Duodenal mucosa (tissue), 2 donors: ENCODE measurements around the gene ZNF710.

ENCODE experiments used
- H3K27ac ChIP-seq: one replicate; pipeline ENCODE4 v1.7.0; 2013; ENCODE audit warnings: low read depth, low read length
- H3K27me3 ChIP-seq, 2 donors: one replicate each; pipeline ENCODE4 v1.7.0; 2013; ENCODE audit warnings: low read length in 2 of 2, control low read depth in 1 of 2; ENCODE audit not compliant: insufficient read depth in 2 of 2, control insufficient read depth in 1 of 2
- H3K36me3 ChIP-seq, 2 donors: one replicate each; pipeline ENCODE4 v1.7.0; 2013; ENCODE audit warnings: low read length in 2 of 2, control low read depth in 1 of 2; ENCODE audit not compliant: insufficient read depth in 2 of 2, control insufficient read depth in 1 of 2
- H3K4me1 ChIP-seq, 2 donors: one replicate each; pipeline ENCODE4 v1.7.0; 2013; ENCODE audit warnings: low read length in 2 of 2, control low read depth in 1 of 2; ENCODE audit not compliant: insufficient read depth in 2 of 2, control insufficient read depth in 1 of 2
- H3K4me3 ChIP-seq, 2 donors: one replicate each; pipeline ENCODE4 v1.7.0; 2013; ENCODE audit warnings: low read length in 2 of 2, low read depth in 1 of 2
- H3K9ac ChIP-seq, 2 donors: one replicate each; pipeline ENCODE4 v1.7.0; 2013; ENCODE audit warnings: low read length in 2 of 2, low read depth in 1 of 2
- H3K9me3 ChIP-seq, 2 donors: one replicate each; pipeline ENCODE4 v1.7.0; 2013; ENCODE audit warnings: low read length in 2 of 2, control low read depth in 1 of 2; ENCODE audit not compliant: control insufficient read depth in 1 of 2

Gene ZNF710

GRCh38 chr15:90055182-90055581 is 54.1 kb downstream of the ZNF710 start:
- Histone ChIP-seq H3K4me1 (peaks cover 30 to 34% of the 10 kb centered on the region in 2 donors), H3K36me3 (no peaks in the 10 kb centered on the region), H3K9ac (no peak overlapping the region), H3K27me3 (no peaks in the 10 kb centered on the region), H3K4me3 (no peak overlapping the region), H3K9me3 (no peaks in the 10 kb centered on the region), H3K27ac (no peak overlapping the region)

- peaks cover 38 to 39% of the 10 kb centered on the region in 2 donors for H3K4me1 ChIP-seq
- H3K36me3 ChIP-seq, result no peaks in the 10 kb centered on the region
- no peaks in the 10 kb centered on the region for H3K27me3 ChIP-seq
- no peaks in the 10 kb centered on the region for H3K9me3 ChIP-seq
- H3K4me3 ChIP-seq, result no peak overlapping the region
- H3K9ac ChIP-seq, result no peak overlapping the region
- no peak overlapping the region for H3K27ac ChIP-seq
Observed at GRCh38 chr15:90056529-90056928, 55.4 kb downstream of the ZNF710 start.

- H3K36me3 ChIP-seq, result no peaks in the 10 kb centered on the region
- no peaks in the 10 kb centered on the region for H3K9me3 ChIP-seq
- H3K27ac ChIP-seq, result no peak overlapping the region
- peaks cover 52 to 57% of the 10 kb centered on the region in 2 donors for H3K4me1 ChIP-seq
- H3K9ac ChIP-seq, result no peak overlapping the region
- no peaks in the 10 kb centered on the region for H3K27me3 ChIP-seq
- H3K4me3 ChIP-seq, result no peak overlapping the region
Observed at GRCh38 chr15:90058308-90058707, 57.2 kb downstream of the ZNF710 start.

DNA sequence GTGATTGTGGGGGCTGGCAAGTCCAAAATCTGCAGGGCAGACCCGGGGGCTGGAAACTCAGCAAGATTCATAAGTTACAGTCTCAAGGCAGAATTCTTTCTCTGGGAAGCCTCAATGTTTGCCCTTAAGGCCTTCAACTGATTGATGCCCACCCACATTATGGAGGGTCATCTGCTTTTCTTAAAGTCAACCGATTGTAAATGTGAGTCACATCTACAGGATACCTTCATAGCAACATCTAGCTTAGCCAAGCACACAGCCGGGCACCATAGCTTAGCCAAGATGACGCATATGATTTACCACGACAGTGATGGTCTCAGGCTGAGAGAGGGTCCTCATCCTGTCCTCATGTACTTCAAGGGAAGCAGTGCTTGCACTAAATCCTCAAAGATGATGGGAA is 57.7 kb downstream of the ZNF710 start:
- Histone ChIP-seq H3K27ac (peak overlapping the region; percentile 62), H3K36me3 (no peaks in the 10 kb centered on the region), H3K9me3 (no peaks in the 10 kb centered on the region), H3K4me3 (peak overlapping the region in 1 of 2 donors; percentile 6), H3K9ac (peak overlapping the region; percentile 23 to 49), H3K4me1 (peaks cover 57 to 62% of the 10 kb centered on the region in 2 donors), H3K27me3 (no peaks in the 10 kb centered on the region)

GRCh38 chr15:90059208-90059985 is 58.3 kb downstream of the ZNF710 start:
- Histone ChIP-seq H3K9ac (peak overlapping the region; percentile 23 to 49), H3K27me3 (no peaks in the 10 kb centered on the region), H3K4me1 (peaks cover 53 to 64% of the 10 kb centered on the region in 2 donors), H3K36me3 (no peaks in the 10 kb centered on the region), H3K27ac (peak overlapping the region; percentile 62), H3K4me3 (peak overlapping the region in 1 of 2 donors; percentile 6), H3K9me3 (no peaks in the 10 kb centered on the region)

DNA sequence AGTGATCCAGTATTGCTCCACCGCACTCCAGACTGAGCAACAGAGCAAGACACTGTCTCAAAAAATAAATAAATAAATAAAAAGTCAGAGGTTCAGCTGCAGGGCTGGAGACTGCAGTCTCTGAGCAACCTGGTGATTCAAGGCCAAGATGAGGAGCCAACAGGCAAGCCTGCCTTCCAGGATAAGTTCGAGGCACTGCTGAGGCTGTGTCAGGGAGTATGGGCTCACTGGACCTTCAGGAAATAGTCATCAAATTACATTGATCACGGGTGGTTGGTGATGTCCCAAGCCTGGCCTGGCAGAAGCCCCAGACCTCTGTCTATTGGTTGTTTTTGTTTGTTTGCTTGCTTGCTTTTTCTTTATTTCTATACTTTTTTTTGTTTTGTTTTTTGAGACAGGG is 59.7 kb downstream of the ZNF710 start:
- no peaks in the 10 kb centered on the region for H3K36me3 ChIP-seq
- H3K27me3 ChIP-seq, result no peaks in the 10 kb centered on the region
- H3K9me3 ChIP-seq, result no peaks in the 10 kb centered on the region
- H3K4me3 ChIP-seq, result no peak overlapping the region
- peaks cover 53 to 58% of the 10 kb centered on the region in 2 donors for H3K4me1 ChIP-seq
- H3K9ac ChIP-seq, result peak overlapping the region in 1 of 2 donors; percentile 12
- no peak overlapping the region for H3K27ac ChIP-seq

- H3K36me3 ChIP-seq, result no peaks in the 10 kb centered on the region
- H3K4me3 ChIP-seq, result peak overlapping the region; percentile 23 to 28
- no peaks in the 10 kb centered on the region for H3K27me3 ChIP-seq
- H3K9ac ChIP-seq, result peak overlapping the region; percentile 32 to 63
- no peaks in the 10 kb centered on the region for H3K9me3 ChIP-seq
- H3K27ac ChIP-seq, result peak overlapping the region; percentile 58
- peaks cover 53 to 58% of the 10 kb centered on the region in 2 donors for H3K4me1 ChIP-seq
Observed at GRCh38 chr15:90062023-90062442, 60.9 kb downstream of the ZNF710 start.

DNA sequence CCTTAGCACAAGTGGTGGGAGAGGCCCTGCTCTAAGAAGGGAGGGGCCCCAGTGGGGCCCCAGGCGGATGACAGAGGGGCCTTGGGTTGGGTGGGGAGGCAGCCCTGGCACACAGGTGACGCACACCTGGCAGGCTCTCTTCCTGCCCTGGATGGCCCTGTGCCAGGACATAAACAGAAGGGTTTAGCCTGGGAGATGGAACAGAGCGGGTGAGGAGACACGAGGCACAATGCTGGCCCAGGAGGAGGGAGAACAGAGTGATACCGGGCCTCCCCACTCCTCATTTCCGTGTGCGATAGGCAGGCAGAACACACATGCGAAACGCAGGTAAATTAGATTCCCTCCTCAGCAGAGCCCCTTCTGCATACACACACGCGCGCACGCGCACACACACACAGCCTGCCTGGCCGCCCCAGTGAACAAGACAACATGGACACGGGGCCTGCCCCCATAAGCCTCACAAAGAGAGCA is 61.4 kb downstream of the ZNF710 start:
- no peak overlapping the region for H3K4me3 ChIP-seq
- H3K9ac ChIP-seq, result peak overlapping the region; percentile 32 to 63
- H3K4me1 ChIP-seq, result peaks cover 53 to 58% of the 10 kb centered on the region in 2 donors
- peaks cover 0 to 3% of the 10 kb centered on the region in 2 donors for H3K36me3 ChIP-seq
- H3K27ac ChIP-seq, result peak overlapping the region; percentile 58
- no peaks in the 10 kb centered on the region for H3K9me3 ChIP-seq
- H3K27me3 ChIP-seq, result no peaks in the 10 kb centered on the region

GRCh38 chr15:90062973-90063769 is 62.0 kb downstream of the ZNF710 start:
- Histone ChIP-seq H3K36me3 (peaks cover 4 to 10% of the 10 kb centered on the region in 2 donors), H3K4me3 (no peak overlapping the region), H3K27ac (peak overlapping the region; percentile 38), H3K27me3 (no peaks in the 10 kb centered on the region), H3K9me3 (no peaks in the 10 kb centered on the region), H3K4me1 (peaks cover 48 to 55% of the 10 kb centered on the region in 2 donors), H3K9ac (peak overlapping the region; percentile 32 to 63)

- H3K27me3 ChIP-seq, result no peaks in the 10 kb centered on the region
- H3K36me3 ChIP-seq, result peaks cover 8 to 15% of the 10 kb centered on the region in 2 donors
- peaks cover 46 to 52% of the 10 kb centered on the region in 2 donors for H3K4me1 ChIP-seq
- H3K27ac ChIP-seq, result peak overlapping the region; percentile 38
- no peaks in the 10 kb centered on the region for H3K9me3 ChIP-seq
- peak overlapping the region; percentile 18 to 63 for H3K9ac ChIP-seq
- no peak overlapping the region for H3K4me3 ChIP-seq
Observed at GRCh38 chr15:90063770-90064247, 62.7 kb downstream of the ZNF710 start.
